Neural crest cell (in vitro differentiated cells): ENCODE results near the gene LCAT. TPM values are rescaled to one million over a fixed set of nuclear protein-coding genes. Genes with fewer than 3 reads are reported as not detected.

Experiments used
- DNase-seq: peaks from one replicate; pipeline ENCODE4 v3.0.0; 2021; ENCODE audit warnings: low read depth, mixed read lengths, low spot score
- H3K27ac Mint-ChIP-seq: one replicate; pipeline ENCODE4 v1.8.0; 2021; ENCODE audit warnings: mild to moderate bottlenecking, mixed read lengths; ENCODE audit not compliant: unreplicated experiment
- H3K27me3 Mint-ChIP-seq: 2 replicates; pipeline ENCODE4 v1.8.0; 2021; ENCODE audit warnings: low read depth, mild to moderate bottlenecking, mixed read lengths
- H3K36me3 Mint-ChIP-seq: 2 replicates; pipeline ENCODE4 v1.8.0; 2021; ENCODE audit warnings: low read depth, mild to moderate bottlenecking, mixed read lengths
- H3K4me1 Mint-ChIP-seq: 2 replicates; pipeline ENCODE4 v1.8.0; 2021; ENCODE audit warnings: mixed read lengths
- H3K4me3 Mint-ChIP-seq: one replicate; pipeline ENCODE4 v1.8.0; 2021; ENCODE audit warnings: mild to moderate bottlenecking, mixed read lengths
- H3K9me3 Mint-ChIP-seq: 2 replicates; pipeline ENCODE4 v1.8.0; 2021; ENCODE audit warnings: mixed read lengths
- CTCF ChIP-seq: fragments of 200-600 bp; sonication (generic); conservative IDR thresholded peaks from 2 replicates; pipeline ENCODE4 v1.5.0; 2021; ENCODE audit warnings: antibody characterized with exemption, mild to moderate bottlenecking
- long read RNA-seq: library from polyadenylated mRNA; unstranded; transcript quantifications from one replicate; pipeline ENCODE4 v2.0.0, GENCODE V29; 2020
- total RNA-seq: library from RNA; stranded (reverse); gene quantifications from 2 replicates; pipeline ENCODE4 v1.2.1, GENCODE V29; 2021

The LCAT gene
- 16.6 and 17.6 TPM in 2 replicates for total RNA-seq
- long read RNA-seq = 0 reads

- no peaks in the 10 kb centered on the region for H3K9me3 Mint-ChIP-seq
- H3K4me1 Mint-ChIP-seq = peaks cover 9% of the 10 kb centered on the region
- no peak for DNase-seq
- peak within 1 kb of the TSS; percentile 6 for H3K27ac Mint-ChIP-seq
- H3K4me3 Mint-ChIP-seq = peak within 1 kb of the TSS; percentile 29
- TF ChIP-seq CTCF = no peak
- H3K36me3 Mint-ChIP-seq = no peaks in the 10 kb centered on the region
- H3K27me3 Mint-ChIP-seq = no peaks in the 10 kb centered on the region
These were observed at the start of gene LCAT for GRCh38 chr16:67943619-67944504. Gene LCAT (minus strand): TSS chr16:67944120. CDS start chr16:67944101, 19 bp downstream.

GRCh38 chr16:67993207-67994039 is 49.5 kb upstream of the LCAT start:
- peak; percentile 77 for DNase-seq
- H3K9me3 Mint-ChIP-seq = no peaks in the 10 kb centered on the region
- no peak overlapping the region for H3K4me3 Mint-ChIP-seq
- TF ChIP-seq CTCF = peak; percentile 100
- H3K36me3 Mint-ChIP-seq = no peaks in the 10 kb centered on the region
- H3K27me3 Mint-ChIP-seq = no peaks in the 10 kb centered on the region
- H3K4me1 Mint-ChIP-seq = no peaks in the 10 kb centered on the region
- H3K27ac Mint-ChIP-seq = no peak overlapping the region

GRCh38 chr16:67992661-67993206 is 48.8 kb upstream of the LCAT start:
- no peak for TF ChIP-seq CTCF
- H3K4me1 Mint-ChIP-seq = no peaks in the 10 kb centered on the region
- H3K9me3 Mint-ChIP-seq = no peaks in the 10 kb centered on the region
- H3K27ac Mint-ChIP-seq = no peak overlapping the region
- H3K36me3 Mint-ChIP-seq = no peaks in the 10 kb centered on the region
- DNase-seq = no peak
- H3K4me3 Mint-ChIP-seq = no peak overlapping the region
- no peaks in the 10 kb centered on the region for H3K27me3 Mint-ChIP-seq

GRCh38 chr16:67990018-67990386 is 46.1 kb upstream of the LCAT start:
- TF ChIP-seq CTCF = no peak
- H3K4me1 Mint-ChIP-seq = peaks cover 2% of the 10 kb centered on the region
- H3K4me3 Mint-ChIP-seq = no peak overlapping the region
- DNase-seq = no peak
- H3K27me3 Mint-ChIP-seq = no peaks in the 10 kb centered on the region
- no peak overlapping the region for H3K27ac Mint-ChIP-seq
- no peaks in the 10 kb centered on the region for H3K36me3 Mint-ChIP-seq
- H3K9me3 Mint-ChIP-seq = no peaks in the 10 kb centered on the region

- no peaks in the 10 kb centered on the region for H3K9me3 Mint-ChIP-seq
- TF ChIP-seq CTCF = no peak
- DNase-seq = no peak
- H3K4me1 Mint-ChIP-seq = peaks cover 5% of the 10 kb centered on the region
- H3K4me3 Mint-ChIP-seq = no peak overlapping the region
- H3K36me3 Mint-ChIP-seq = no peaks in the 10 kb centered on the region
- H3K27ac Mint-ChIP-seq = no peak overlapping the region
- no peaks in the 10 kb centered on the region for H3K27me3 Mint-ChIP-seq
These were observed 45.5 kb upstream of the LCAT start for GRCh38 chr16:67989322-67990017.
